HepG2 (cell line): Measurements from ENCODE around the gene TBL2. TPM values are rescaled to one million over a fixed set of nuclear protein-coding genes. Genes with fewer than 3 reads are reported as not detected.

Experiments used
- ARID2 ChIP-seq: sonication (generic); formaldehyde crosslinking; IDR thresholded peaks from 2 replicates; pipeline ENCODE4 v1.8.1; 2022; ENCODE audit warnings: mild to moderate bottlenecking, missing genetic modification reagents, borderline replicate concordance
- BRD4 ChIP-seq: sonication (generic); formaldehyde crosslinking; IDR thresholded peaks from 2 replicates; pipeline ENCODE4 v1.4.0; 2020; ENCODE audit warnings: missing genetic modification reagents
- CENPX ChIP-seq: sonication (generic); formaldehyde crosslinking; IDR thresholded peaks from 2 replicates; pipeline ENCODE4 v1.9.0; 2021; ENCODE audit warnings: mild to moderate bottlenecking, missing genetic modification reagents, moderate library complexity
- CHCHD3 ChIP-seq: sonication (generic); formaldehyde crosslinking; IDR thresholded peaks from 2 replicates; pipeline ENCODE4 v1.8.0; 2022; ENCODE audit warnings: mild to moderate bottlenecking, missing genetic modification reagents, moderate library complexity
- DR1 ChIP-seq: sonication (generic); formaldehyde crosslinking; IDR thresholded peaks from 2 replicates; pipeline ENCODE4 v1.8.0; 2021; ENCODE audit warnings: mild to moderate bottlenecking, missing genetic modification reagents, inconsistent platforms
- EZH2 ChIP-seq: conservative IDR thresholded peaks from 2 replicates; pipeline ENCODE4 v1.6.1; 2012; ENCODE audit warnings: mild to moderate bottlenecking, low read depth, low read length, moderate library complexity
- GABPB1 ChIP-seq: IDR thresholded peaks from 2 replicates; pipeline ENCODE4 v1.6.1; 2016; ENCODE audit warnings: mild to moderate bottlenecking, missing genetic modification reagents, moderate library complexity, missing compliant biosample characterization
- HNRNPL ChIP-seq: fragments of 200-400 bp; formaldehyde crosslinking; IDR thresholded peaks from 2 replicates; pipeline ENCODE4 v1.6.1; 2017; ENCODE audit warnings: mild to moderate bottlenecking, low read depth, low read length
- KAT7 ChIP-seq: IDR thresholded peaks from 2 replicates; pipeline ENCODE4 v1.6.1; 2018; ENCODE audit warnings: borderline replicate concordance, missing compliant biosample characterization
- LRRFIP1 ChIP-seq: sonication (generic); formaldehyde crosslinking; conservative IDR thresholded peaks from 2 replicates; pipeline ENCODE4 v1.4.0; 2020; ENCODE audit warnings: missing genetic modification reagents
- MTF1 ChIP-seq: sonication (generic); formaldehyde crosslinking; IDR thresholded peaks from 2 replicates; pipeline ENCODE4 v1.5.0; 2020; ENCODE audit warnings: missing genetic modification reagents
- NFYB ChIP-seq: sonication (generic); formaldehyde crosslinking; IDR thresholded peaks from 2 replicates; pipeline ENCODE4 v1.4.0; 2020; ENCODE audit warnings: missing genetic modification reagents
- NR0B2 ChIP-seq: sonication (generic); formaldehyde crosslinking; IDR thresholded peaks from 2 replicates; pipeline ENCODE4 v1.4.0; 2020; ENCODE audit warnings: mild to moderate bottlenecking, missing genetic modification reagents
- NR1H2 ChIP-seq: sonication (generic); formaldehyde crosslinking; IDR thresholded peaks from 2 replicates; pipeline ENCODE4 v1.8.1; 2022; ENCODE audit warnings: low read depth, missing genetic modification reagents, borderline replicate concordance
- ONECUT2 ChIP-seq: sonication (generic); formaldehyde crosslinking; IDR thresholded peaks from 2 replicates; pipeline ENCODE4 v1.4.0; 2020; ENCODE audit warnings: missing genetic modification reagents
- PAX8 ChIP-seq: sonication (generic); formaldehyde crosslinking; IDR thresholded peaks from 2 replicates; pipeline ENCODE4 v1.8.0; 2022; ENCODE audit warnings: mild to moderate bottlenecking, missing genetic modification reagents, borderline replicate concordance
- RXRB ChIP-seq: IDR thresholded peaks from 2 replicates; pipeline ENCODE4 v1.6.1; 2016; ENCODE audit warnings: borderline replicate concordance, missing genetic modification reagents, missing compliant biosample characterization
- TBP ChIP-seq: sonication (generic); formaldehyde crosslinking; IDR thresholded peaks from 2 replicates; pipeline ENCODE4 v1.5.0; 2020; ENCODE audit warnings: missing genetic modification reagents
- ZNF18 ChIP-seq: sonication (generic); formaldehyde crosslinking; IDR thresholded peaks from 2 replicates; pipeline ENCODE4 v1.8.0; 2022; ENCODE audit warnings: mild to moderate bottlenecking, missing genetic modification reagents; ENCODE audit not compliant: insufficient replicate concordance
- ZNF276 ChIP-seq: sonication (generic); formaldehyde crosslinking; IDR thresholded peaks from 2 replicates; pipeline ENCODE4 v1.4.0; 2020; ENCODE audit warnings: mild to moderate bottlenecking, low read depth, missing genetic modification reagents
- ZNF337 ChIP-seq: sonication (generic); formaldehyde crosslinking; IDR thresholded peaks from 2 replicates; pipeline ENCODE4 v1.5.1; 2020; ENCODE audit warnings: missing genetic modification reagents, low read depth, mild to moderate bottlenecking, borderline replicate concordance
- ZNF362 ChIP-seq: sonication (generic); formaldehyde crosslinking; IDR thresholded peaks from 2 replicates; pipeline ENCODE4 v1.4.0; 2020; ENCODE audit warnings: missing genetic modification reagents, mild to moderate bottlenecking, borderline replicate concordance
- ZNF672 ChIP-seq: sonication (generic); formaldehyde crosslinking; IDR thresholded peaks from 2 replicates; pipeline ENCODE4 v1.8.1; 2022; ENCODE audit warnings: missing genetic modification reagents
- polyA plus RNA-seq, 8 experiments: library from polyadenylated mRNA; depleted of rRNA in 3 of 8; stranded (reverse) in 7 of 8; unstranded in 1 of 8; fragments of >200 nt; fragmentation: Illumina TruSeq in 4 of 8; extraction: Trizol in 4 of 8; gene quantifications; 2 replicates each; pipeline versions ENCODE4 v1.2.1 to v1.2.3, GENCODE V29; 2011 to 2016; ENCODE audit warnings: low read depth in 4 of 8, missing spikeins in 1 of 8, mixed read lengths in 1 of 8; ENCODE audit not compliant: insufficient read depth in 1 of 8
- total RNA-seq, 5 experiments: library from RNA; depleted of rRNA; stranded (reverse); fragments of >200 nt; fragmentation: Illumina TruSeq; extraction: Trizol; gene quantifications; 2 replicates each; pipeline ENCODE4 v1.2.3, GENCODE V29; 2016; ENCODE audit warnings: low read depth in 1 of 5

TBL2 gene
- total and polyA plus RNA-seq, 2 of the 13 experiments (the other 11 are each of a cell fraction or from before 2014, with no cell fraction given) = 43.4 to 47.2 TPM

DNA sequence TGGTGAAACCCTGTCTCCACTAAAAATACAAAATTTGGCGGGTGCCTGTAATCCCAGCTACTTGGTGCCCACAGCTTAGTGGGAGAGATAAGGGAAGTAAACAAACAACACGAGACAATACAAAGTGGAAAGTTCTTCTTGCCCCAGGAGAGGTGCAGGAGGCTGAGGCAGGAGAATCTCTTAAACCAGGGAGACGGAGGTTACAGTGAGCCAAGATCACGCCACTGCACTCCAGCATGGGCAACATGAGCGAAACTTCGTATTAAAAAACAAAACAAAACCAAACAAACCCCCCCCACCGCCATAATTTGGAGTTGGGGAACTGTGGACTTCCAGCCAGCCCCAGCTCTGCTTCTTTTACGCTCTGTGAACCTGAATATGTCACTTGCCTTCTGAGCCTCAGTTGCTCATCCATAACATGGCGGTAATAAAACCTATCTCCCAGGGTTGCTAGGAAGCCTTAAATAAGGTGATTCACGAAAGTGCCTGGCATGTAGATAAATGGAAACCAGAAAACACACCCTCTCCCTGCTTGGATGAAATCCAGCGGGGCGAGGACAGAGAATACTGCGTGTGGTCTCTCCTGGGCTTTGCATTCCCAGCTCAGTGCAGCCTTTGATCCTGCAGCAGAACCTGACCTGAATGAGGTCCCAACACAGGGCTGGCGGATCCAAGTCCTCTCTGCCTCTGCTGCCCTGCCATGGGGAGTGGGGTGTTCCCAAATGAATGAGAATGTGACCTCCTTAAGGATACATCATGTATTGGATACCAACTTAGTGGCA is 35.8 kb upstream of the TBL2 start (continued):
- TF ChIP-seq EZH2 = no peak
- TF ChIP-seq ZNF276 (CRISPR knock-in tag) = no peak
- no peak for TF ChIP-seq ZNF672 (CRISPR knock-in tag)
- TF ChIP-seq LRRFIP1 (CRISPR knock-in tag) = no peak
- no peak for TF ChIP-seq ONECUT2 (CRISPR knock-in tag)
- TF ChIP-seq ZNF337 (CRISPR knock-in tag) = no peak
- no peak for TF ChIP-seq HNRNPL
- no peak for TF ChIP-seq TBP (CRISPR knock-in tag)
- no peak for TF ChIP-seq ARID2
- TF ChIP-seq PAX8 (CRISPR knock-in tag) = no peak
- no peak for TF ChIP-seq DR1 (CRISPR knock-in tag)
- TF ChIP-seq CHCHD3 (CRISPR knock-in tag) = no peak
- TF ChIP-seq NR0B2 = no peak
- no peak for TF ChIP-seq NR1H2 (CRISPR knock-in tag)
- peak; percentile 44; the same call in 1 of the 2 replicates for TF ChIP-seq ZNF362 (CRISPR knock-in tag)
- TF ChIP-seq BRD4 (CRISPR knock-in tag) = no peak
- peak; percentile 38; the same call in 1 of the 2 replicates for TF ChIP-seq RXRB (CRISPR knock-in tag)
- TF ChIP-seq CENPX (CRISPR knock-in tag) = no peak
- peak; percentile 36 for TF ChIP-seq ZNF18
- no peak for TF ChIP-seq NFYB (CRISPR knock-in tag)
- TF ChIP-seq GABPB1 (CRISPR knock-in tag) = no peak
- TF ChIP-seq KAT7 (CRISPR knock-in tag) = no peak
- TF ChIP-seq MTF1 (CRISPR knock-in tag) = no peak
